Neutrophil (primary cell): ENCODE results near the gene GLIS1.

ENCODE experiments used
- H3K27ac ChIP-seq: fragments of 200-600 bp; sonication (generic); 2 replicates; pipeline ENCODE4 v1.5.1; 2016; ENCODE audit warnings: mild to moderate bottlenecking, moderate library complexity
- H3K27me3 ChIP-seq: fragments of 200-600 bp; sonication (generic); 2 replicates; pipeline ENCODE4 v1.6.0; 2016; ENCODE audit warnings: mild to moderate bottlenecking
- H3K36me3 ChIP-seq: fragments of 200-600 bp; sonication (generic); 2 replicates; pipeline ENCODE4 v1.5.1; 2017
- H3K4me1 ChIP-seq, 2 experiments: fragments of 200-600 bp in 1 of 2; sonication (generic) in 1 of 2; 1 replicate in 1 of 2; 2 replicates in 1 of 2; pipeline versions ENCODE4 v1.5.1 to v1.6.1; 2013 to 2016; ENCODE audit warnings: low read depth in 1 of 2, low read length in 1 of 2, mild to moderate bottlenecking in 1 of 2, moderate library complexity in 1 of 2; ENCODE audit not compliant: control insufficient read depth in 1 of 2, insufficient read depth in 1 of 2
- H3K4me3 ChIP-seq, 2 experiments: fragments of 200-600 bp in 1 of 2; sonication (generic) in 1 of 2; 1 replicate in 1 of 2; 2 replicates in 1 of 2; pipeline ENCODE4 v1.5.1; 2013 to 2016; ENCODE audit warnings: low read depth in 1 of 2, low read length in 1 of 2, mild to moderate bottlenecking in 1 of 2, moderate library complexity in 1 of 2
- H3K9me3 ChIP-seq: fragments of 200-600 bp; sonication (generic); 2 replicates; pipeline ENCODE4 v1.5.1; 2016
- CTCF ChIP-seq: fragments of 200-600 bp; sonication (generic); IDR thresholded peaks from 2 replicates; pipeline ENCODE4 v1.5.1; 2016; ENCODE audit warnings: antibody characterized with exemption

The GLIS1 gene

GRCh38 chr1:53666566-53666965 is 72.4 kb downstream of the GLIS1 start:
- Histone ChIP-seq H3K36me3 (no peaks in the 10 kb centered on the region), H3K4me1 (no peaks in the 10 kb centered on the region), H3K27me3 (no peaks in the 10 kb centered on the region), H3K9me3 (no peaks in the 10 kb centered on the region), H3K27ac (no peak overlapping the region), H3K4me3 (no peak overlapping the region)
- TF ChIP-seq CTCF: no peak

- no peaks in the 10 kb centered on the region for H3K9me3 ChIP-seq
- TF ChIP-seq CTCF: no peak
Observed at GRCh38 chr1:53665996-53666395, 73.0 kb downstream of the GLIS1 start.

GRCh38 chr1:53663529-53664300 is 75.2 kb downstream of the GLIS1 start:
- no peaks in the 10 kb centered on the region for H3K4me1 ChIP-seq
- H3K36me3 ChIP-seq: no peaks in the 10 kb centered on the region
- H3K4me3 ChIP-seq: no peak overlapping the region
- no peak for TF ChIP-seq CTCF
- H3K9me3 ChIP-seq: no peaks in the 10 kb centered on the region
- no peaks in the 10 kb centered on the region for H3K27me3 ChIP-seq
- H3K27ac ChIP-seq: no peak overlapping the region

More at GRCh38 chr1:53665996-53666395, 73.0 kb downstream of the GLIS1 start:
- no peak overlapping the region for H3K4me3 ChIP-seq
- H3K36me3 ChIP-seq: no peaks in the 10 kb centered on the region
- H3K27me3 ChIP-seq: no peaks in the 10 kb centered on the region
- no peak overlapping the region for H3K27ac ChIP-seq
- H3K4me1 ChIP-seq: no peaks in the 10 kb centered on the region

- TF ChIP-seq CTCF: no peak
- H3K4me3 ChIP-seq: no peak overlapping the region
- no peak overlapping the region for H3K27ac ChIP-seq
- H3K9me3 ChIP-seq: no peaks in the 10 kb centered on the region
- H3K4me1 ChIP-seq: no peaks in the 10 kb centered on the region
- no peaks in the 10 kb centered on the region for H3K36me3 ChIP-seq
- H3K27me3 ChIP-seq: no peaks in the 10 kb centered on the region
Observed at GRCh38 chr1:53662951-53663350, 76.0 kb downstream of the GLIS1 start.

- H3K36me3 ChIP-seq: no peaks in the 10 kb centered on the region
- TF ChIP-seq CTCF: no peak
- no peaks in the 10 kb centered on the region for H3K27me3 ChIP-seq
- H3K4me1 ChIP-seq: no peaks in the 10 kb centered on the region
- no peak overlapping the region for H3K27ac ChIP-seq
- H3K4me3 ChIP-seq: no peak overlapping the region
- H3K9me3 ChIP-seq: no peaks in the 10 kb centered on the region
Observed at GRCh38 chr1:53662169-53662568, 76.8 kb downstream of the GLIS1 start.
